ENCODE measurements around the gene TFR2.

The TFR2 gene

DNA sequence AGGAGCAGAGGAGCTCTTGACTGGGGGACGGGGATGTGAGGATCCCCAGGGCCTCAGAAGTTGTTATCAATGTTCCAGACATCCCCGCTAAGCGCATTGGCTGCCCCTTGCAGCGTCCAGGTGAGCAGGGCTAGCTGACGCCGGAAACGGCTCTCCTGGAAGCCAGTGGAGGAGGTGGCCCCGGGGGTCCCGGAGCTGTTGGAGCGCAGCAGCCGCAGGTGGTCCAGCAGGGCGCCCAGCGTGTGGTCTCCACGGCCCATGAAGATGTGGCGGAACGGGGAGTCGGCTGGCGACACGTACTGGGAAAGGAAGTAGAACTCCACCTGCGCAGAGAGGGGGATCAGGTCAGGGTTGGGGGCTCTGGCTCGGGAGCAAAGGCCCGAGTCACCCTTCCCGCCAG is 20.5 kb downstream of the TFR2 start:
- Histone ChIP-seq H3K23ac (ENCODE audit: low read length) (no peak overlapping the region), H3K4me2 (ENCODE audit: low read length) (no peak overlapping the region), H3K27ac (ENCODE audit: low read depth, low read length) (no peak overlapping the region), H3K79me2 (ENCODE audit: control insufficient read depth, insufficient read depth, low read length, poor library complexity) (no peaks in the 10 kb centered on the region), H2BK120ac (ENCODE audit: insufficient read depth, low read length, poor library complexity) (no peak overlapping the region), H3K18ac (ENCODE audit: low read length) (no peak overlapping the region), H3K79me1 (ENCODE audit: low read length) (no peaks in the 10 kb centered on the region), H4K12ac (ENCODE audit: low read depth, low read length) (no peak overlapping the region), H2AFZ (ENCODE audit: insufficient read depth, low read length, poor library complexity) (no peak overlapping the region), H2BK12ac (ENCODE audit: low read length) (no peak overlapping the region), H3K14ac (ENCODE audit: low read length) (no peak overlapping the region), H3K9ac (ENCODE audit: low read length) (no peak overlapping the region), H2BK5ac (ENCODE audit: low read depth, low read length, poor library complexity) (no peak overlapping the region), H3K27me3 (ENCODE audit: insufficient read depth, low read length) (no peaks in the 10 kb centered on the region), H4K91ac (ENCODE audit: low read depth, low read length) (no peak overlapping the region), H3K4me1 (ENCODE audit: control insufficient read depth in 1 of 2, insufficient read depth in 2 of 2, low read length in 2 of 2) (no peaks in the 10 kb centered on the region), H4K8ac (ENCODE audit: low read depth, low read length) (no peak overlapping the region), H2AK5ac (ENCODE audit: low read length) (no peak overlapping the region), H3K9me3 (ENCODE audit: insufficient read depth, low read depth, low read length) (no peaks in the 10 kb centered on the region), H3K4me3 (ENCODE audit: low read depth, low read length) (peak overlapping the region; percentile 37), H3K36me3 (ENCODE audit: control insufficient read depth in 1 of 2, insufficient read depth in 2 of 2, low read length in 2 of 2) (no peaks in the 10 kb centered on the region), H3K4ac (ENCODE audit: low read depth, low read length) (no peak overlapping the region)
- WGBS (ENCODE audit: extremely low coverage, insufficient coverage, insufficient read length) = no CpG with 5 or more reads among the region's 23 CpGs
- no peak for DNase-seq

DNA sequence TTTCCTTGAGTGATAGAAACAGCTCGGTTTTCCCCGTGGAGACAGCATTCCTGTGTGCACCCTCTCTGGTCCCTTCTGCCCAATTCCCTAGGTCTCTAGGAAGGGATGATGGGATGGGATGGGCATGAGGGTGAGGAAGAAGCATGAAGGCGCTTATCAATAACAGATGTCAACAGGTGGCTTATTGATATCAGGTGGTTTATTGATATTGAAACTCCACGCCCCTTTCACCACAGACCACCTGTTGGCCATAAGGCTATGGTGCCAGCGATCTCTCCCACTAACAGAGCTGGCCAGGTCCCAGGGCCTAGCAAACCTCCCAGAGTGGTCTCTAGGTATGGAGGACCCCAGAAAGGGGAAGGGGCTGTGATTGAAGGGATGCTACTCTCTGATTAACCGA is 21.1 kb downstream of the TFR2 start:
- no peak overlapping the region for H2BK12ac ChIP-seq (ENCODE audit: low read length)
- no peaks in the 10 kb centered on the region for H3K27me3 ChIP-seq (ENCODE audit: insufficient read depth, low read length)
- no peak overlapping the region for H2AK5ac ChIP-seq (ENCODE audit: low read length)
- H3K36me3 ChIP-seq (ENCODE audit: control insufficient read depth in 1 of 2, insufficient read depth in 2 of 2, low read length in 2 of 2) = no peaks in the 10 kb centered on the region
- no peak overlapping the region for H3K23ac ChIP-seq (ENCODE audit: low read length)
- H3K14ac ChIP-seq (ENCODE audit: low read length) = no peak overlapping the region
- no peaks in the 10 kb centered on the region for H3K9me3 ChIP-seq (ENCODE audit: insufficient read depth, low read depth, low read length)
- no peak overlapping the region for H3K4me3 ChIP-seq (ENCODE audit: low read depth, low read length)
- no peak overlapping the region for H3K9ac ChIP-seq (ENCODE audit: low read length)
- H3K27ac ChIP-seq (ENCODE audit: low read depth, low read length) = no peak overlapping the region
- no peaks in the 10 kb centered on the region for H3K79me1 ChIP-seq (ENCODE audit: low read length)
- H4K91ac ChIP-seq (ENCODE audit: low read depth, low read length) = no peak overlapping the region
- no peak overlapping the region for H3K4ac ChIP-seq (ENCODE audit: low read depth, low read length)
- DNase-seq = no peak
- no peak overlapping the region for H2BK120ac ChIP-seq (ENCODE audit: insufficient read depth, low read length, poor library complexity)
- no peak overlapping the region for H3K4me2 ChIP-seq (ENCODE audit: low read length)
- H2BK5ac ChIP-seq (ENCODE audit: low read depth, low read length, poor library complexity) = no peak overlapping the region
- no peaks in the 10 kb centered on the region for H3K79me2 ChIP-seq (ENCODE audit: control insufficient read depth, insufficient read depth, low read length, poor library complexity)
- no peak overlapping the region for H2AFZ ChIP-seq (ENCODE audit: insufficient read depth, low read length, poor library complexity)
- no peaks in the 10 kb centered on the region for H3K4me1 ChIP-seq (ENCODE audit: control insufficient read depth in 1 of 2, insufficient read depth in 2 of 2, low read length in 2 of 2)
- no CpG with 5 or more reads among the region's 6 CpGs for WGBS (ENCODE audit: extremely low coverage, insufficient coverage, insufficient read length)
- no peak overlapping the region for H3K18ac ChIP-seq (ENCODE audit: low read length)
- H4K12ac ChIP-seq (ENCODE audit: low read depth, low read length) = no peak overlapping the region
- H4K8ac ChIP-seq (ENCODE audit: low read depth, low read length) = no peak overlapping the region

DNA sequence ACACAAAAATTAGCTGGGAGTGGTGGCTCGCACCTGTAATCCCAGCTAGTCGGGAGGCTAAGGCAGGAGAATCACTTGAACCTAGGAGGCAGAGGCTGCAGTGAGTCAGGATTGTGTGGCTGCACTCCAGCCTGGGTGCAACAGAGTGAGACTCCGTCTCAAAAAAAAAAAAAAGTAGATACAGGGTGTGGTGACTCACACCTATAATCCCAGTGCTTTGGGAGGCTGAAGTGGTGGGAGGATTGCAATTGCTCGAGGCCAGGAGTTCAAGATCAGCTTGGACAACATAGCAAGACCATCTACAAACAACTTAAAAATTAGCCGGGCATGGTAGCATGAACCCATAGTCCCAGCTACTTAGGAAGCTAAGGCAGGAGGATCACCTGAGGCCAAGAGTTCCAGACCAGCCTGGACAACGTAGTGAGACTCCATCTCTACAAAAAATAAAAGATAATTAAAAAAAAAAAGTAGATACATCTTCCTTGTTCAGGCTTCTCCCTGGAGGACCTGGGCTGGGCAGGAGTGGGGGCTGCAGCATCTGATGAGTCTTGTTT is 27.0 kb downstream of the TFR2 start:
- Histone ChIP-seq H3K14ac (ENCODE audit: low read length) (no peak overlapping the region), H3K4ac (ENCODE audit: low read depth, low read length) (no peak overlapping the region), H4K8ac (ENCODE audit: low read depth, low read length) (no peak overlapping the region), H3K79me1 (ENCODE audit: low read length) (no peaks in the 10 kb centered on the region), H3K23ac (ENCODE audit: low read length) (no peak overlapping the region), H3K4me2 (ENCODE audit: low read length) (no peak overlapping the region), H3K4me3 (ENCODE audit: low read depth, low read length) (no peak overlapping the region), H3K36me3 (ENCODE audit: control insufficient read depth in 1 of 2, insufficient read depth in 2 of 2, low read length in 2 of 2) (peaks cover 2% of the 10 kb centered on the region in 2 experiments), H3K9ac (ENCODE audit: low read length) (no peak overlapping the region), H3K27me3 (ENCODE audit: insufficient read depth, low read length) (no peaks in the 10 kb centered on the region), H4K91ac (ENCODE audit: low read depth, low read length) (no peak overlapping the region), H3K9me3 (ENCODE audit: insufficient read depth, low read depth, low read length) (no peaks in the 10 kb centered on the region), H2BK120ac (ENCODE audit: insufficient read depth, low read length, poor library complexity) (no peak overlapping the region), H2BK5ac (ENCODE audit: low read depth, low read length, poor library complexity) (no peak overlapping the region), H3K18ac (ENCODE audit: low read length) (no peak overlapping the region), H2BK12ac (ENCODE audit: low read length) (no peak overlapping the region), H3K4me1 (ENCODE audit: control insufficient read depth in 1 of 2, insufficient read depth in 2 of 2, low read length in 2 of 2) (peaks cover 3 to 9% of the 10 kb centered on the region in 2 experiments), H3K79me2 (ENCODE audit: control insufficient read depth, insufficient read depth, low read length, poor library complexity) (peaks cover 2% of the 10 kb centered on the region), H2AK5ac (ENCODE audit: low read length) (no peak overlapping the region), H4K12ac (ENCODE audit: low read depth, low read length) (no peak overlapping the region), H3K27ac (ENCODE audit: low read depth, low read length) (no peak overlapping the region), H2AFZ (ENCODE audit: insufficient read depth, low read length, poor library complexity) (no peak overlapping the region)
- no peak for DNase-seq
- no CpG with 5 or more reads among the region's 6 CpGs for WGBS (ENCODE audit: extremely low coverage, insufficient coverage, insufficient read length)

DNA sequence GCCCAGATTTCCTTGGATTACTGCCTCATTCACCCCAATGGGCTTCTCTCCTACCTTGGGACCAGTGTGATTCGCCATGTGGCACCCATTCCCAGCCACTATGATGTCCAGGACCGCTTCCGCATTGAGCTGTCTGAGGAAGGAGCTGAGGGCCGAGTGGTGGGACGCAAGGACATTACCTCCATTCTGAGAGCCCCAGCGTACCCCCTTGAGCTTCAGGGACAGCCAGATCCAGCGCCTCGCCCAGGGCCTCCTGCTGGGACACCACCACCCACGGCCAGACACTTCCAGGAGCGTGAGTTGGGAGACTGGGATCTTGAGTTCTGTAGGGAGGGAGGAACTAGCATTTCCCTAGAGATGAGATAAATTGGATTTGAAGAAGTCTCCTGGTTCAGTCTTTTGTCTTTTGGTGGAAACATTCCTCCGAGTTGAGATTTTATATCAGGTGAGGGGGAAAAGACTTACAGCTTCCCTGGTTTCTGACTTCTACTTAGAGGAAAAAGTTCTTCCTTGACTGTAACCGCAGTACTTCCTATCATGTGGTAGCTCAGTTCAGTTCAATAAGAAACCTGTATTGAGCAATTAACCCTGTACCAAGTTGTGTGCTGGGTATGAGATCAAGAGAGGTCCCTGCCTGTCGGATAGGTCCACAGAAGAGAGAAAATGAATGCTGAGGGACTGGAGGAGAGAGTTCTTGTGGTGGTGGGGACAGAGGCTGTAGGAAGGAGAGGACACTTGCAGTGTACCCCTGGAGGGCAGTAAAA is 27.8 kb downstream of the TFR2 start:
- Histone ChIP-seq H4K12ac (ENCODE audit: low read depth, low read length) (no peak overlapping the region), H3K9ac (ENCODE audit: low read length) (no peak overlapping the region), H3K27me3 (ENCODE audit: insufficient read depth, low read length) (no peaks in the 10 kb centered on the region), H4K8ac (ENCODE audit: low read depth, low read length) (no peak overlapping the region), H2AK5ac (ENCODE audit: low read length) (no peak overlapping the region), H3K4me2 (ENCODE audit: low read length) (no peak overlapping the region), H3K27ac (ENCODE audit: low read depth, low read length) (no peak overlapping the region), H2BK12ac (ENCODE audit: low read length) (no peak overlapping the region), H3K79me1 (ENCODE audit: low read length) (no peaks in the 10 kb centered on the region), H3K4ac (ENCODE audit: low read depth, low read length) (no peak overlapping the region), H3K4me1 (ENCODE audit: control insufficient read depth in 1 of 2, insufficient read depth in 2 of 2, low read length in 2 of 2) (peaks cover 3 to 9% of the 10 kb centered on the region in 2 experiments), H3K36me3 (ENCODE audit: control insufficient read depth in 1 of 2, insufficient read depth in 2 of 2, low read length in 2 of 2) (peaks cover 2% of the 10 kb centered on the region in 2 experiments), H3K79me2 (ENCODE audit: control insufficient read depth, insufficient read depth, low read length, poor library complexity) (peaks cover 2% of the 10 kb centered on the region), H2BK120ac (ENCODE audit: insufficient read depth, low read length, poor library complexity) (no peak overlapping the region), H3K9me3 (ENCODE audit: insufficient read depth, low read depth, low read length) (no peaks in the 10 kb centered on the region), H4K91ac (ENCODE audit: low read depth, low read length) (no peak overlapping the region), H3K14ac (ENCODE audit: low read length) (no peak overlapping the region), H3K4me3 (ENCODE audit: low read depth, low read length) (no peak overlapping the region), H3K18ac (ENCODE audit: low read length) (no peak overlapping the region), H2AFZ (ENCODE audit: insufficient read depth, low read length, poor library complexity) (no peak overlapping the region), H3K23ac (ENCODE audit: low read length) (no peak overlapping the region), H2BK5ac (ENCODE audit: low read depth, low read length, poor library complexity) (no peak overlapping the region)
- WGBS (ENCODE audit: extremely low coverage, insufficient coverage, insufficient read length) = no CpG with 5 or more reads among the region's 13 CpGs
- DNase-seq = no peak

Data from trophoblast cell (in vitro differentiated cells and primary cell).